ENCODE measurements around the gene PDHA1.

Gene PDHA1

GRCh38 chrX:19343535-19344408 lies at the start of gene PDHA1:
Gene PDHA1, plus strand, starts transcription at chrX:19343927. Its CDS starts 111 bp downstream, at chrX:19344038.
- peak; percentile 90 for DNase-seq (ENCODE audit: low read depth)
- TF ChIP-seq, protein P1, sequence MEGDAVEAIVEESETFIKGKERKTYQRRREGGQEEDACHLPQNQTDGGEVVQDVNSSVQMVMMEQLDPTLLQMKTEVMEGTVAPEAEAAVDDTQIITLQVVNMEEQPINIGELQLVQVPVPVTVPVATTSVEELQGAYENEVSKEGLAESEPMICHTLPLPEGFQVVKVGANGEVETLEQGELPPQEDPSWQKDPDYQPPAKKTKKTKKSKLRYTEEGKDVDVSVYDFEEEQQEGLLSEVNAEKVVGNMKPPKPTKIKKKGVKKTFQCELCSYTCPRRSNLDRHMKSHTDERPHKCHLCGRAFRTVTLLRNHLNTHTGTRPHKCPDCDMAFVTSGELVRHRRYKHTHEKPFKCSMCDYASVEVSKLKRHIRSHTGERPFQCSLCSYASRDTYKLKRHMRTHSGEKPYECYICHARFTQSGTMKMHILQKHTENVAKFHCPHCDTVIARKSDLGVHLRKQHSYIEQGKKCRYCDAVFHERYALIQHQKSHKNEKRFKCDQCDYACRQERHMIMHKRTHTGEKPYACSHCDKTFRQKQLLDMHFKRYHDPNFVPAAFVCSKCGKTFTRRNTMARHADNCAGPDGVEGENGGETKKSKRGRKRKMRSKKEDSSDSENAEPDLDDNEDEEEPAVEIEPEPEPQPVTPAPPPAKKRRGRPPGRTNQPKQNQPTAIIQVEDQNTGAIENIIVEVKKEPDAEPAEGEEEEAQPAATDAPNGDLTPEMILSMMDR (IDR thresholded peaks at IDR 0.05; ENCODE audit: low read length, missing control alignments), result no peak
- H3K4me3 ChIP-seq (replicated peaks; ENCODE audit: low read depth, low read length), result peak within 1 kb of the TSS; percentile 71

DNA sequence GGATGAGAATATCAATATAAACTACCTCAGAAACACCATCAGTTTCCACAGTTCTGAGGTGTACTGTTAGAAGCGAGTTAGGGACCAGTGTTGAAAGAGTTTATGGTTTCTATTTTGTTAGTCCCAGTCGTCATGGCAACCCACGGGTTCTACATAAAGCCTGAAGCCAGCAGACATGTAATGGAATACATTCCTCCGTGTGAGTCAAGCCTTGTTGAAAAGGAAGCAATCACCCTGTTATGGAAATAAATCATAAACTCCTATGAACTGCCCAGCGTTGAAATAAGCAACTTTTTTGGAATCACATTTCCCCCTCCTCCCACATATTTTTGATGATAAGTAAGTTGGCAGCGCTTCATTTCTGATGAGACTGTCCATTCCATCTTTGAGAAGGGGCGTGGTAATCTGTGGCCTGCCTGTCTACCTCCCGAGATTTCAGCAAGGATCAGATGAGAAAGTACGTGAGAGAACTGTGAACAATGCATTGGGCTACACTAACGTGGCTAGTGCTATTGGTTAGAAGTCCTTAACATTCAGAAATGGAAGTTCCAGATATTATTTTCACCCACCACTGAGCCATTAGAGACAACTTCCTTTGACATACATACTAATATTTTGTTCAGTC lies 40.4 kb upstream of the PDHA1 start:
- no peak overlapping the region for H3K4me3 ChIP-seq (replicated peaks; ENCODE audit: low read depth, low read length)
- peak; percentile 67 for DNase-seq (ENCODE audit: low read depth)
- TF ChIP-seq, protein P1 (IDR thresholded peaks at IDR 0.05; ENCODE audit: low read length, missing control alignments), result no peak

DNA sequence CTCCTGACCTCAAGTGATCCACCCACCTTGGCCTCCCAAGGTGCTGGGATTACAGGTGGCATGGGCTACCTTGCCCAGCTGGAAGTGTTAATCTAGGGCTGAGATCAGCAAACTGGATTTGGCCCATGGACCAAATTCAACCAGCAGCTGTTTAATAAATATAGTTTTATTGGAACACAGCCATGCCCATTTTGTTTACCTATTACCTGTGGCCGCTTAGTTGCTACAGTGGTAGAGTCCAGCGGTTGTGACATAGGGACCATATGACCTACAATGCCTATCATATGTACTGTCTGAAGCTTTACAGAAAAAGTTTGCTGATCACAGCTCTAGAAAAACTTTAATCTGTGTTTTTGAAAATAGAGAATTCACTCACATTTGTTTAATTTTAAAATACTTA lies 17.2 kb upstream of the PDHA1 start:
- DNase-seq (ENCODE audit: low read depth), result no peak
- TF ChIP-seq, protein P1 (IDR thresholded peaks at IDR 0.05; ENCODE audit: low read length, missing control alignments), result no peak

DNA sequence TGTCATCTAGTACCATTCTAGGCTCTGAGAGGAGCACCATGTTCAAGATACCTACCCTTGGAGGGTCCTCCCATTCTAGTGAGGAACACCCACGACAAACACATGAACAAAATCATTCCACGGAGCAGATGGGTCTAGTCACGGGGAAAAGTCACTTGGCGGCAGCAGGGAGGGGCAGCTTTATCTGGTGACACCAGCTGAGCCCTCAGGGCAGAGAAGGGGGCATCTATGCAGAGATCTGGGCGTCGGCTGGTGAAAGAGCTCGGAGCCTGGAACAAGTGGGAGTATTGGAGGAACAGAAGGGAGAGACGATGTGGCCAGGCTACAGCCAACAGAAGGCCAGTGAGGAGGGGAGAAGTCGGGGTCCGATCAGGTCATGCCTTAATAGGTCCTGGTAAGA lies 11.9 kb upstream of the PDHA1 start:
- TF ChIP-seq, protein P1 (IDR thresholded peaks at IDR 0.05; ENCODE audit: low read length, missing control alignments), result no peak
- DNase-seq (ENCODE audit: low read depth), result no peak
- H3K4me3 ChIP-seq (replicated peaks; ENCODE audit: low read depth, low read length), result no peak overlapping the region

More for the DNA sequence above, 17.2 kb upstream of the PDHA1 start:
- H3K4me3 ChIP-seq (replicated peaks; ENCODE audit: low read depth, low read length), result no peak overlapping the region

DNA sequence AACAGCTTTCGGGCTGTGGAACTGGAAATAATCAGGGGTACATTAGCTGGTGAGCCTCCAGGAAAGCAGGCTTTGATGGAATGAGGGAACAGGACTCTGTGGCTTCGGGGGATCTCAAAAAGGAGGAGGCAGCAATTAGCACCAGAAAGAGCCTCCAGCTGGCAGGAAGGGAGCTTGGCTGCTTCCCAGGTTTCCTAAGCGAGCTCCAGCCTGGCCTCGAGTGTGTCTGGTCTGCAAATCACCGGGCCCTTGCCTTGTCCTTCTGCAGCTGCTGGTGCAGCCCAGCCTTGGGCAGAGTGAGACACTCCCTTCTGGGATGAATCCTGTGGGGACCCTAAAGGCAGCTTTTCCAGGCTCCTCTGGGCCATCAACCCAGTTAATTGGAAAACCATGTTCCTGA lies 10.7 kb upstream of the PDHA1 start:
- H3K4me3 ChIP-seq (replicated peaks; ENCODE audit: low read depth, low read length), result no peak overlapping the region
- TF ChIP-seq, protein P1 (IDR thresholded peaks at IDR 0.05; ENCODE audit: low read length, missing control alignments), result no peak
- DNase-seq (ENCODE audit: low read depth), result peak; percentile 31

- TF ChIP-seq, protein P1 (IDR thresholded peaks at IDR 0.05; ENCODE audit: low read length, missing control alignments), result peak; percentile 26
- no peak overlapping the region for H3K4me3 ChIP-seq (replicated peaks; ENCODE audit: low read depth, low read length)
- peak; percentile 39 for DNase-seq (ENCODE audit: low read depth)
Observed at GRCh38 chrX:19334945-19335626, 8.6 kb upstream of the PDHA1 start.
